ENCODE measurements around the gene ERC2.

Gene ERC2

DNA sequence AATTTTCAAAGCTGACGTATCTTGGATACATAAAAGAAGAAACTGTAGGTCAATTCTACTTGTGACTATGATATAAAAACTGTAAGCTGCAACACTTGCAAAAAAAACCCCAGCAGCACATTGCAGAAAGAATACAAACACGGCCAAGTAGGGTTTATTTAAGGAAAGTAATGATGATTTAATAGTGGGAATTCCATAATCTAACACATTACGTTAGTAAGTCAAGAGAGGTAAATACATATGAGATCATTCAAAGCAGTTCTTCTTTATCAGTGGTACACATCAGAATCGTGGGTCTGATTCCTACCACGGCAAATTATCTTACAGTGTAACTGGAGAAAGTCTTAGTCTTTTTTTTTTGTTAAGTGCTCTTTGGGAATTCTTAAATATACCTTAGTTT is 688.7 kb downstream of the ERC2 start:
- H3K4me3 ChIP-seq (ENCODE audit: low read depth, low read length) = no peak overlapping the region
- TF ChIP-seq, protein P1, sequence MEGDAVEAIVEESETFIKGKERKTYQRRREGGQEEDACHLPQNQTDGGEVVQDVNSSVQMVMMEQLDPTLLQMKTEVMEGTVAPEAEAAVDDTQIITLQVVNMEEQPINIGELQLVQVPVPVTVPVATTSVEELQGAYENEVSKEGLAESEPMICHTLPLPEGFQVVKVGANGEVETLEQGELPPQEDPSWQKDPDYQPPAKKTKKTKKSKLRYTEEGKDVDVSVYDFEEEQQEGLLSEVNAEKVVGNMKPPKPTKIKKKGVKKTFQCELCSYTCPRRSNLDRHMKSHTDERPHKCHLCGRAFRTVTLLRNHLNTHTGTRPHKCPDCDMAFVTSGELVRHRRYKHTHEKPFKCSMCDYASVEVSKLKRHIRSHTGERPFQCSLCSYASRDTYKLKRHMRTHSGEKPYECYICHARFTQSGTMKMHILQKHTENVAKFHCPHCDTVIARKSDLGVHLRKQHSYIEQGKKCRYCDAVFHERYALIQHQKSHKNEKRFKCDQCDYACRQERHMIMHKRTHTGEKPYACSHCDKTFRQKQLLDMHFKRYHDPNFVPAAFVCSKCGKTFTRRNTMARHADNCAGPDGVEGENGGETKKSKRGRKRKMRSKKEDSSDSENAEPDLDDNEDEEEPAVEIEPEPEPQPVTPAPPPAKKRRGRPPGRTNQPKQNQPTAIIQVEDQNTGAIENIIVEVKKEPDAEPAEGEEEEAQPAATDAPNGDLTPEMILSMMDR (IDR thresholded peaks at IDR 0.05; ENCODE audit: low read depth, low read length, missing control alignments) = no peak
- in situ Hi-C loops (cut with HindIII; ENCODE audit: low sequenced_read_pairs) = no loop called here
- DNase-seq (ENCODE audit: low read depth) = no peak

DNA sequence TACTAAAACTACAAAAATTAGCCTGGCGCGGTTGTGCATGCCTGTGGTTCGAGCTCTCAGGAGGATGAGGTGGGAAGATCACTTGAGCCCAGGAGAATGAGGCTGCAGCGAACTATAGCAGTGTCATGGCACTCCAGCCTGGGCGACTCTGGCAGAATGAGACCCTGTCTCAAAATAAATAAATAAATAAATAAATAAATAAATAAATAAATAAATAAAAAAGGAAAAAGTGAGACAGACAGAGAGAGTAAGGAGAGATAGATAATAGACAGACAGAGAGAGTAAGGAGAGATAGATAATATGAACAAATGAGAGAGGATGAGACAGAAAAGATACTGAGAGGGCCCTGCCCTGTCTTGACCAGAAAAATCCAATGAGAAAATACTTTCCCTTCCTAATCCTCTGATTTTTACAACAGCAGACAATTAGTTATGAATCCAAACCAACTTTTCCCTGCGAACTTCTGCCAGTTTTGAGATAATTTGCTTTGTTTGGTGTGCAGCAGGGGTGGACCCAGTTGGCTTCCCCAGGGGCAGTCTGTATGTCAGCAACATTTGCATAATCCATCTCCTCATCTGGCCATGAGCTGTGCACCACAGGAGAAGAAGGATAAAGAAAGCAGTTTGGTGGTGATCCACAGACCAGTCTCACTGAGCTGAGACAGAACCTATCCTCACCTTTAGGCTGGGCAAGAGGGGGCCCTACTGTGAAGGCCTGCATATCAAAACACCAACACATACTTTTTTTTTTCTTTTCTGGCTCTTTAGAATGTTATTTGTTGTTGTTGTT is 692.7 kb downstream of the ERC2 start:
- in situ Hi-C loops (cut with HindIII; ENCODE audit: low sequenced_read_pairs) = no loop called here
- TF ChIP-seq, protein P1 (IDR thresholded peaks at IDR 0.05; ENCODE audit: low read depth, low read length, missing control alignments) = no peak
- no peak overlapping the region for H3K4me3 ChIP-seq (ENCODE audit: low read depth, low read length)
- DNase-seq (ENCODE audit: low read depth) = no peak

DNA sequence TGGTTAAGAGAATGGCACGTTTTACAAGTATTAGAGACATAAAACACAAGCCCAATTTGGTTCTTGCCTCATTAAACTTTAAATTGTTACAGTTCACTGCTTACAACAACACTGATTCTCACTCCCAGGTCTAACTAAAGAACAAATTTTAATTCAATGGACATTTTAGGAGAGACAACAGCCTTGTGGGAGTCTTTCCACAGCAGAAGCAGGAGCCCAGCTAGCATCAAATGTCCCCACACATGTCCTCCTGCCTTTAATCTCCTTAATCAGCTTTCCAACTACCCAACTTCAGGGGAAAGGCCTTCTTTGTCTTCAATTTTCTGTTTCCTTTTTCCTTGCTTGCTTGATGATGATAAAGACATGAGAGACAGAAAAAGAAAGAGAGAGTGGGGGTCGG is 693.4 kb downstream of the ERC2 start:
- no peak overlapping the region for H3K4me3 ChIP-seq (ENCODE audit: low read depth, low read length)
- no peak for DNase-seq (ENCODE audit: low read depth)
- in situ Hi-C loops (cut with HindIII; ENCODE audit: low sequenced_read_pairs) = no loop called here
- TF ChIP-seq, protein P1 (IDR thresholded peaks at IDR 0.05; ENCODE audit: low read depth, low read length, missing control alignments) = no peak

DNA sequence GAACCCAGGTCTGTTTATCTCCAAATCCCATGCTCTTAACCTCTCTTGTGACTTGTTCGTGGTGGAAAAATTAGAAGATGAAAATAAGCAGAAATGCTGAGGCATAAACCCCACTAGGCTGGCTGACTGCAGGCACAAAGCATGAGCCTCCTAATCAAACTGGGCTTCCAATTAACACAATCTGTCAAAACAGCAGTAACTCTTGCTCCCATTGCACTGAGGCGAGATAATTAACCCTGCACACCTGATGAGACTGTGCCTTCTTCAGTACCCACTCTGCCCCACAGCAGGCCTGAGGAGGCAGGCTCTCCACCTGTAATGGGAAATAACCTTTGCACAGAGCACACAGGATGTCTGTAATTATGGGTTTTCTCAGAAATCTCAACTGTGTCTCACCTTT is 696.8 kb downstream of the ERC2 start:
- TF ChIP-seq, protein P1 (IDR thresholded peaks at IDR 0.05; ENCODE audit: low read depth, low read length, missing control alignments) = no peak
- H3K4me3 ChIP-seq (ENCODE audit: low read depth, low read length) = no peak overlapping the region
- in situ Hi-C loops (cut with HindIII; ENCODE audit: low sequenced_read_pairs) = no loop called here
- no peak for DNase-seq (ENCODE audit: low read depth)

DNA sequence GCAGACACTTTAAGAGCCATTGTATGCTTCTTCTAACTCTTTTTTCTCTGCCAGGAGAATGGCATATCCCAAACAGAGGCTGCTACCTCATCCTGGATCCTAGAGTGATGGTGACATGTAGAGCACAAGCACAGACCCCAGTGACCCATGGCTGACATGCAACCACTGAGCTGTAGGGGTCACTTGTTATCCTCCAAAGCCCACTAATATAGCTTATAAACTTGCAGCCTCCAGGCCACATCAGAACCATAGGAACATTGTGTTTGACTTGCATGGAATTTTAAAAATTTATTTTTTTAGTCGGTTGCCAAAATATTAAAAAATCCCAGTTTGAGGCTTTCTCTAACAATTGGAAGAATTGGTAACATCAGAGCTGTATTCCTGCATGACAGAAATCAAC is 698.2 kb downstream of the ERC2 start:
- DNase-seq (ENCODE audit: low read depth) = no peak
- in situ Hi-C loops (cut with HindIII; ENCODE audit: low sequenced_read_pairs) = no loop called here
- H3K4me3 ChIP-seq (ENCODE audit: low read depth, low read length) = no peak overlapping the region
- TF ChIP-seq, protein P1 (IDR thresholded peaks at IDR 0.05; ENCODE audit: low read depth, low read length, missing control alignments) = no peak

DNA sequence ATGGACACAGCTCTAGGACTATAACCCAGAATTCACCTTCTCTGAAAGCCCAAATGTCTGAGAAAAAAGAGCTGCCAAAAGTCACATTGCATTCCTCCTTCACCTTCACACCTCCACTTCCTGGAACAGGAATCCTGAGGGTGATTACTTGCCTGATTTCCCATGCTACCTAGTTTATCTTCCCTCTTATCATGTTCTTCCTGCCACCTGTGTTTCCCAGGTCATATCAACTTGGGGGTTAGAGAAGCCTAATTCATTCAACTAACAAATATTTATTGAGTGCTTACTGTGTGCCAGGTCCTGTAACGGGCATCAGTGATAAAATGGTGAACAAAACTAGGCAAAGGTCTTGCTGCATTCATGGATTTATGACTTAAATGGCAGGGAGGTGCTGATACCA is 701.5 kb downstream of the ERC2 start:
- TF ChIP-seq, protein P1 (IDR thresholded peaks at IDR 0.05; ENCODE audit: low read depth, low read length, missing control alignments) = no peak
- no peak overlapping the region for H3K4me3 ChIP-seq (ENCODE audit: low read depth, low read length)
- in situ Hi-C loops (cut with HindIII; ENCODE audit: low sequenced_read_pairs) = no loop called here
- DNase-seq (ENCODE audit: low read depth) = no peak

All from astrocyte of the cerebellum (primary cell).